ENCODE measurements around the gene HHIPL1. TPM values are rescaled to one million over a fixed set of nuclear protein-coding genes. Genes with fewer than 3 reads are reported as not detected.

Gene HHIPL1
- total RNA-seq, 1 experiment from 2014 or later = 2.1 TPM

DNA sequence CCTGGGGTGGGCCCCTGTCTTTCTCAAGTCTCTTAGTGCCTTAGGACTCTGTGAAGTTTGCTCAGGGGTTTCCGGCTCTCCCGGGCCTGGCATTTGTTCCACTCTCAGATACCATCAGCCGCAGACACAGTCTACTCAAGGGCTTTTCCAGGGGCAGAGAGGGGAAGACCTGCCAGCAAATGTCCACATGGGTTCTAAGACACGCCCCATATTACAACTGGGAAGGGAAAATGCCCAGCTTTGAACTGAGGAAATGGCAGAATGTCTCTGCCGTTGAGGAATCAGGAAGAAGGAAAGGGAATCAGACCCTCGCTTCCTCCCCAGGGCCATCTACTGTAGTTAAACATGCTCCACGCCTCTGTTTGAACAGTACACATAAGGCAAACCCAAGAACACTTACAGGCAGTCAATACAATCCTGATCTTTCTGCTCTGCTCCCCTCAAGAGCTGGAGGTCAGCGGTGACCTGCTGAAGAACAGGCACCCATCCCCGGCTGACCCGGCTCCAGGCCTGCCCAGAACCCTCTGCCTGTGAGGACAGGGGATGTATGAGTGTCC, 48.8 kb upstream of the HHIPL1 start:
- intact Hi-C loops (cut with micrococcal nuclease; ENCODE audit: unreplicated experiment) = no loop called here
- Histone ChIP-seq H3K27ac (ENCODE audit: low read length) (peak overlapping the region; percentile 35), H3K36me3 (ENCODE audit: control insufficient read depth, insufficient read depth, low read length) (no peaks in the 10 kb centered on the region), H3K27me3 (ENCODE audit: control insufficient read depth, insufficient read depth, low read length) (no peaks in the 10 kb centered on the region), H3K4me1 (ENCODE audit: control insufficient read depth, insufficient read depth, low read length) (peaks cover 87% of the 10 kb centered on the region), H3K9me3 (ENCODE audit: control insufficient read depth, insufficient read depth, low read depth, low read length) (no peaks in the 10 kb centered on the region), H3K4me3 (ENCODE audit: low read depth in 2 of 2, low read length in 2 of 2) (no peak overlapping the region)
- in situ Hi-C loops (cut with HindIII; ENCODE audit: low pct_unique_long_range_greater_than_20kb, low sequenced_read_pairs) = no loop called here
- no TSS peak for BruUV-seq (replicated peaks)
- ATAC-seq (peak; percentile 18; the same call in 1 of the 2 replicates), DNase-seq (ENCODE audit: low read depth, low spot score) (no peak)
- ChIA-PET CTCF (no interaction called here), POLR2A (no interaction called here)
- TF ChIP-seq, protein P1, sequence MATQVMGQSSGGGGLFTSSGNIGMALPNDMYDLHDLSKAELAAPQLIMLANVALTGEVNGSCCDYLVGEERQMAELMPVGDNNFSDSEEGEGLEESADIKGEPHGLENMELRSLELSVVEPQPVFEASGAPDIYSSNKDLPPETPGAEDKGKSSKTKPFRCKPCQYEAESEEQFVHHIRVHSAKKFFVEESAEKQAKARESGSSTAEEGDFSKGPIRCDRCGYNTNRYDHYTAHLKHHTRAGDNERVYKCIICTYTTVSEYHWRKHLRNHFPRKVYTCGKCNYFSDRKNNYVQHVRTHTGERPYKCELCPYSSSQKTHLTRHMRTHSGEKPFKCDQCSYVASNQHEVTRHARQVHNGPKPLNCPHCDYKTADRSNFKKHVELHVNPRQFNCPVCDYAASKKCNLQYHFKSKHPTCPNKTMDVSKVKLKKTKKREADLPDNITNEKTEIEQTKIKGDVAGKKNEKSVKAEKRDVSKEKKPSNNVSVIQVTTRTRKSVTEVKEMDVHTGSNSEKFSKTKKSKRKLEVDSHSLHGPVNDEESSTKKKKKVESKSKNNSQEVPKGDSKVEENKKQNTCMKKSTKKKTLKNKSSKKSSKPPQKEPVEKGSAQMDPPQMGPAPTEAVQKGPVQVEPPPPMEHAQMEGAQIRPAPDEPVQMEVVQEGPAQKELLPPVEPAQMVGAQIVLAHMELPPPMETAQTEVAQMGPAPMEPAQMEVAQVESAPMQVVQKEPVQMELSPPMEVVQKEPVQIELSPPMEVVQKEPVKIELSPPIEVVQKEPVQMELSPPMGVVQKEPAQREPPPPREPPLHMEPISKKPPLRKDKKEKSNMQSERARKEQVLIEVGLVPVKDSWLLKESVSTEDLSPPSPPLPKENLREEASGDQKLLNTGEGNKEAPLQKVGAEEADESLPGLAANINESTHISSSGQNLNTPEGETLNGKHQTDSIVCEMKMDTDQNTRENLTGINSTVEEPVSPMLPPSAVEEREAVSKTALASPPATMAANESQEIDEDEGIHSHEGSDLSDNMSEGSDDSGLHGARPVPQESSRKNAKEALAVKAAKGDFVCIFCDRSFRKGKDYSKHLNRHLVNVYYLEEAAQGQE (IDR thresholded peaks at IDR 0.05; ENCODE audit: insufficient read depth in 1 of 2, low read depth in 2 of 2, low read length in 1 of 2) = no peak
- TF ChIP-seq SIN3A (IDR thresholded peaks at IDR 0.05; ENCODE audit: borderline replicate concordance, insufficient read depth, low read depth, low read length) = no peak
- no peak for TF ChIP-seq TCF7L2 (IDR thresholded peaks at IDR 0.05; ENCODE audit: low read depth, low read length)
- TF ChIP-seq, protein P2, sequence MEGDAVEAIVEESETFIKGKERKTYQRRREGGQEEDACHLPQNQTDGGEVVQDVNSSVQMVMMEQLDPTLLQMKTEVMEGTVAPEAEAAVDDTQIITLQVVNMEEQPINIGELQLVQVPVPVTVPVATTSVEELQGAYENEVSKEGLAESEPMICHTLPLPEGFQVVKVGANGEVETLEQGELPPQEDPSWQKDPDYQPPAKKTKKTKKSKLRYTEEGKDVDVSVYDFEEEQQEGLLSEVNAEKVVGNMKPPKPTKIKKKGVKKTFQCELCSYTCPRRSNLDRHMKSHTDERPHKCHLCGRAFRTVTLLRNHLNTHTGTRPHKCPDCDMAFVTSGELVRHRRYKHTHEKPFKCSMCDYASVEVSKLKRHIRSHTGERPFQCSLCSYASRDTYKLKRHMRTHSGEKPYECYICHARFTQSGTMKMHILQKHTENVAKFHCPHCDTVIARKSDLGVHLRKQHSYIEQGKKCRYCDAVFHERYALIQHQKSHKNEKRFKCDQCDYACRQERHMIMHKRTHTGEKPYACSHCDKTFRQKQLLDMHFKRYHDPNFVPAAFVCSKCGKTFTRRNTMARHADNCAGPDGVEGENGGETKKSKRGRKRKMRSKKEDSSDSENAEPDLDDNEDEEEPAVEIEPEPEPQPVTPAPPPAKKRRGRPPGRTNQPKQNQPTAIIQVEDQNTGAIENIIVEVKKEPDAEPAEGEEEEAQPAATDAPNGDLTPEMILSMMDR (IDR thresholded peaks at IDR 0.05) = no peak
- no peak for TF ChIP-seq POLR2AphosphoS5 (IDR thresholded peaks at IDR 0.05; ENCODE audit: low read depth, low read length)

DNA sequence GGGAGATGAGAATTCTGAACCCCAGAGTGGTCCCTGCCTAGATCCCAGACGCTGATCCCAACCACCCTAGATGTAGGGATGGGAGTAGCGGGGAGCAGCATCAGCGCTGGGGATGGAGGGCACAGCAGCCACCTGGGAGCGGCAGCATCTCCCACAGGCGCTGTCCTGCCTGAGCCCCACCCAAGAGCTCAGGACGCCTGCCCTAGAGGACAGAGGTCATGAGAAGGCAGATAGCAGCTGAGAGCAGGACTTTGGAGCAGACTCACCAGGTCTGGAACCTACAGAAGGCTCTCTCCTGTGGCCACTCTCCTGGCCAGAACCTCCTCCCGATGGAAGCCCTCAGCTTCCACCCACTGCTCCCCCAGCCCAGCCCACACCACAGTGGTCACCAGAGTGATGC, 48.2 kb upstream of the HHIPL1 start:
- ATAC-seq = no peak
- Histone ChIP-seq H3K36me3 (ENCODE audit: control insufficient read depth, insufficient read depth, low read length) (no peaks in the 10 kb centered on the region), H3K27ac (ENCODE audit: low read length) (peak overlapping the region; percentile 35; the same call in 1 of the 2 replicates), H3K4me3 (ENCODE audit: low read depth in 2 of 2, low read length in 2 of 2) (no peak overlapping the region), H3K27me3 (ENCODE audit: control insufficient read depth, insufficient read depth, low read length) (no peaks in the 10 kb centered on the region), H3K9me3 (ENCODE audit: control insufficient read depth, insufficient read depth, low read depth, low read length) (no peaks in the 10 kb centered on the region), H3K4me1 (ENCODE audit: control insufficient read depth, insufficient read depth, low read length) (peaks cover 85% of the 10 kb centered on the region)
- TF ChIP-seq TCF7L2 (IDR thresholded peaks at IDR 0.05; ENCODE audit: low read depth, low read length) (no peak), POLR2AphosphoS5 (IDR thresholded peaks at IDR 0.05; ENCODE audit: low read depth, low read length) (no peak), SIN3A (IDR thresholded peaks at IDR 0.05; ENCODE audit: borderline replicate concordance, insufficient read depth, low read depth, low read length) (no peak)
- TF ChIP-seq, protein P1 (IDR thresholded peaks at IDR 0.05; ENCODE audit: insufficient read depth in 1 of 2, low read depth in 2 of 2, low read length in 1 of 2) = no peak
- TF ChIP-seq, protein P2 (IDR thresholded peaks at IDR 0.05) = no peak
- DNase-seq (ENCODE audit: low read depth, low spot score) = no peak
- BruUV-seq (replicated peaks) = no TSS peak
- ChIA-PET CTCF (no interaction called here), POLR2A (no interaction called here)
- in situ Hi-C loops (cut with HindIII; ENCODE audit: low pct_unique_long_range_greater_than_20kb, low sequenced_read_pairs) (no loop called here), intact Hi-C loops (cut with micrococcal nuclease; ENCODE audit: unreplicated experiment) (no loop called here)
